PC-9 (cell line): ENCODE measurements around the gene CARNS1.

Source experiments
- CTCF ChIP-seq: fragments of 200-600 bp; sonication (generic); conservative IDR thresholded peaks from 2 replicates; pipeline ENCODE4 v1.6.1; 2017; ENCODE audit warnings: mixed run types, antibody characterized with exemption, mild to moderate bottlenecking, moderate library complexity
- EZH2 ChIP-seq: fragments of 200-600 bp; sonication (generic); IDR thresholded peaks from 2 replicates; pipeline ENCODE4 v1.8.0; 2017; ENCODE audit warnings: antibody characterized with exemption, low read depth

- TF ChIP-seq CTCF, result no peak
- TF ChIP-seq EZH2, result no peak
These were observed 13.7 kb downstream of the CARNS1 start for GRCh38 chr11:67429038-67429668.
